GM23338 (cell line): ENCODE measurements around the gene IL17REL. TPM values are rescaled to one million over a fixed set of nuclear protein-coding genes. Genes with fewer than 3 reads are reported as not detected.

Experiments used
- ATAC-seq: fragments of 200-7000 bp; cut with Tn5 transposase; 3 replicates; pipeline ENCODE4 v1.9.1; 2020
- DNase-seq: peaks from one replicate; pipeline ENCODE4 v3.0.0-alpha.2; 2015; ENCODE audit warnings: low spot score
- H2AFZ ChIP-seq: fragments of 200-600 bp; sonication (generic); 2 replicates; pipeline ENCODE4 v1.8.0; 2016; ENCODE audit warnings: antibody characterized with exemption, mild to moderate bottlenecking, moderate library complexity
- H3F3A ChIP-seq: fragments of 200-600 bp; sonication (generic); replicated peaks from 2 replicates; pipeline ENCODE4 v1.8.0; 2017; ENCODE audit warnings: antibody characterized with exemption, mixed run types, low read depth
- H3K27ac ChIP-seq: fragments of 200-600 bp; sonication (generic); 2 replicates; pipeline ENCODE4 v1.6.1; 2016; ENCODE audit warnings: low read depth
- H3K27me3 ChIP-seq: fragments of 200-600 bp; sonication (generic); 2 replicates; pipeline ENCODE4 v1.8.0; 2016; ENCODE audit warnings: mild to moderate bottlenecking, mixed run types, moderate library complexity; ENCODE audit not compliant: insufficient read depth
- H3K36me3 ChIP-seq: fragments of 200-600 bp; sonication (generic); 2 replicates; pipeline ENCODE4 v1.8.0; 2016; ENCODE audit warnings: mild to moderate bottlenecking; ENCODE audit not compliant: insufficient read depth
- H3K4me1 ChIP-seq: fragments of 200-600 bp; sonication (generic); 2 replicates; pipeline ENCODE4 v1.8.0; 2016; ENCODE audit warnings: mild to moderate bottlenecking, moderate library complexity; ENCODE audit not compliant: insufficient read depth
- H3K4me2 ChIP-seq: fragments of 200-600 bp; sonication (generic); 2 replicates; pipeline ENCODE4 v1.7.1; 2017; ENCODE audit warnings: mixed run types
- H3K4me3 ChIP-seq: fragments of 200-600 bp; sonication (generic); 2 replicates; pipeline ENCODE4 v1.6.1; 2016; ENCODE audit warnings: mixed run types
- H3K79me2 ChIP-seq: fragments of 200-600 bp; sonication (generic); replicated peaks from 2 replicates; pipeline ENCODE4 v1.8.0; 2017; ENCODE audit warnings: mild to moderate bottlenecking; ENCODE audit not compliant: insufficient read depth
- H3K9me2 ChIP-seq: fragments of 200-600 bp; sonication (generic); 2 replicates; pipeline ENCODE4 v1.8.0; 2017; ENCODE audit not compliant: insufficient read depth
- H4K20me1 ChIP-seq: fragments of 200-600 bp; sonication (generic); replicated peaks from 2 replicates; pipeline ENCODE4 v1.8.0; 2017; ENCODE audit warnings: mild to moderate bottlenecking; ENCODE audit not compliant: insufficient read depth
- H3K27ac Mint-ChIP-seq: 2 replicates; pipeline ENCODE4 v1.8.0; 2020; ENCODE audit warnings: inconsistent platforms, mild to moderate bottlenecking, moderate library complexity, mixed read lengths
- H3K27me3 Mint-ChIP-seq: 3 replicates; pipeline ENCODE4 v1.8.0; 2022; ENCODE audit warnings: low read depth, mild to moderate bottlenecking, moderate library complexity, mixed read lengths, inconsistent platforms; ENCODE audit not compliant: insufficient read depth, poor library complexity
- H3K36me3 Mint-ChIP-seq: 3 replicates; pipeline ENCODE4 v1.8.0; 2021; ENCODE audit warnings: low read depth, mild to moderate bottlenecking, inconsistent platforms, moderate library complexity, mixed read lengths
- H3K4me1 Mint-ChIP-seq: 3 replicates; pipeline ENCODE4 v1.8.0; 2020; ENCODE audit warnings: mild to moderate bottlenecking, inconsistent platforms, mixed read lengths
- H3K4me3 Mint-ChIP-seq: 3 replicates; pipeline ENCODE4 v1.8.0; 2021; ENCODE audit warnings: moderate library complexity, mild to moderate bottlenecking, inconsistent platforms, mixed read lengths
- H3K9me3 Mint-ChIP-seq: 3 replicates; pipeline ENCODE4 v1.8.0; 2020; ENCODE audit warnings: moderate library complexity, mild to moderate bottlenecking, inconsistent platforms, mixed read lengths
- CREB1 ChIP-seq: fragments of 250-450 bp; sonication (Bioruptor Pico); IDR thresholded peaks from 2 replicates; pipeline ENCODE4 v1.5.0; 2020; ENCODE audit warnings: low read depth, mild to moderate bottlenecking, moderate library complexity
- CTCF ChIP-seq, 2 experiments: fragments of 200-600 bp in 1 of 2; sonication (generic) in 1 of 2; conservative IDR thresholded peaks; 2 replicates each; pipeline versions ENCODE4 v1.5.1 to v1.6.1; 2016 to 2017; ENCODE audit warnings: antibody characterized with exemption in 2 of 2, low read depth in 2 of 2, mild to moderate bottlenecking in 2 of 2, moderate library complexity in 1 of 2
- EZH2 ChIP-seq: fragments of 200-600 bp; sonication (generic); IDR thresholded peaks from one replicate; pipeline ENCODE4 v1.8.0; 2017; ENCODE audit warnings: antibody characterized with exemption, mild to moderate bottlenecking, low read depth; ENCODE audit not compliant: unreplicated experiment
- EZH2phosphoT487 ChIP-seq: fragments of 200-600 bp; sonication (generic); IDR thresholded peaks from one replicate; pipeline ENCODE4 v1.8.1; 2018; ENCODE audit warnings: antibody characterized with exemption; ENCODE audit not compliant: unreplicated experiment
- JUNB ChIP-seq: IDR thresholded peaks from one replicate; pipeline ENCODE4 v1.6.1; 2016; ENCODE audit warnings: antibody characterized with exemption; ENCODE audit not compliant: unreplicated experiment
- NANOG ChIP-seq: IDR thresholded peaks from 2 replicates; pipeline ENCODE4 v1.6.1; 2016; ENCODE audit warnings: antibody characterized with exemption, borderline replicate concordance
- POLR2AphosphoS5 ChIP-seq: IDR thresholded peaks from 2 replicates; pipeline ENCODE4 v1.6.1; 2016; ENCODE audit warnings: antibody characterized with exemption, low read depth
- ZNF114 ChIP-seq: fragments of 250-450 bp; sonication (Bioruptor Pico); IDR thresholded peaks from 2 replicates; pipeline ENCODE4 v1.5.0; 2020; ENCODE audit warnings: mild to moderate bottlenecking, moderate library complexity
- ZNF462 ChIP-seq: fragments of 250-450 bp; sonication (Bioruptor Pico); IDR thresholded peaks from 2 replicates; pipeline ENCODE4 v1.5.0; 2020; ENCODE audit warnings: mild to moderate bottlenecking, moderate library complexity
- polyA plus RNA-seq: library from polyadenylated mRNA; unstranded; fragments of >200 nt; fragmentation: Nextera tagmentation; extraction: Ambion mirVana; gene quantifications from 2 replicates; pipeline ENCODE4 v1.2.1, GENCODE V29; 2016
- total RNA-seq: library from RNA; depleted of rRNA; stranded (reverse); fragments of >200 nt; shearing (Covaris generic); gene quantifications from 2 replicates; pipeline ENCODE4 v1.2.3, GENCODE V29; 2014

Gene IL17REL
- total and polyA plus RNA-seq, 2 experiments from 2014 or later, result 0.31 TPM; not detected in 1

GRCh38 chr22:50039669-50040443, 27.3 kb upstream of the IL17REL start:
- no peak for TF ChIP-seq NANOG
- TF ChIP-seq EZH2, result no peak
- TF ChIP-seq CREB1, result no peak
- TF ChIP-seq ZNF114, result no peak
- TF ChIP-seq POLR2AphosphoS5, result no peak
- TF ChIP-seq ZNF462, result no peak
- no peak for TF ChIP-seq EZH2phosphoT487
- TF ChIP-seq JUNB, result no peak
- TF ChIP-seq CTCF (conservative IDR thresholded peaks at IDR 0.05; ENCODE audit: low read depth in 2 of 2), result no peak
- no peaks in the 10 kb centered on the region for H4K20me1 ChIP-seq
- no peaks in the 10 kb centered on the region for H3K79me2 ChIP-seq
- Mint-ChIP-seq H3K36me3 (no peaks in the 10 kb centered on the region), H3K4me3 (no peak overlapping the region), H3K9me3 (no peaks in the 10 kb centered on the region), H3K27ac (no peak overlapping the region), H3K27me3 (peaks cover 4% of the 10 kb centered on the region), H3K4me1 (no peaks in the 10 kb centered on the region)
- H3F3A ChIP-seq, result no peaks in the 10 kb centered on the region
- no peak overlapping the region for H3K27ac ChIP-seq
- no peaks in the 10 kb centered on the region for H3K4me1 ChIP-seq
- ATAC-seq, result no peak
- H3K27me3 ChIP-seq, result no peaks in the 10 kb centered on the region
- no peak for DNase-seq
- H3K4me2 ChIP-seq, result no peak overlapping the region
- H3K36me3 ChIP-seq, result no peaks in the 10 kb centered on the region
- no peak overlapping the region for H3K4me3 ChIP-seq
- no peaks in the 10 kb centered on the region for H3K9me2 ChIP-seq
- no peak overlapping the region for H2AFZ ChIP-seq
